Activated CD4-positive, alpha-beta memory T cell treated with anti-CD3 and anti-CD28 coated beads, Interleukin-2, amount 10 ng/mL, durations not matched to agents 7 days and 5 days (primary cell): Measurements from ENCODE around the gene ZSCAN23. TPM values are rescaled to one million over a fixed set of nuclear protein-coding genes. Genes with fewer than 3 reads are reported as not detected.
"Not testable (repeated sequence)": the region's sequence is repeated elsewhere in the genome, so short reads cannot be mapped to it uniquely, and the experiment has no call there.

Experiments
- CTCF ChIA-PET: fragments of 350-600 bp; sonication (Branson Sonifier 250); formaldehyde crosslinking; loops from one replicate; lab custom pipeline; 2021; ENCODE audit warnings: antibody characterized with exemption, inconsistent platforms; lab: Charles Lee
- POLR2A ChIA-PET: fragments of 350-600 bp; sonication (Branson Sonifier 250); formaldehyde crosslinking; loops from one replicate; lab custom pipeline; 2021; ENCODE audit warnings: antibody characterized with exemption; lab: Charles Lee
- DNase-seq: peaks from one replicate; pipeline ENCODE4 v3.0.0-alpha.2; 2020
- H3K27ac Mint-ChIP-seq: one replicate; pipeline ENCODE4 v1.8.0; 2021; ENCODE audit warnings: mild to moderate bottlenecking, mixed read lengths
- H3K27me3 Mint-ChIP-seq: one replicate; pipeline ENCODE4 v1.8.0; 2021; ENCODE audit warnings: mixed read lengths
- H3K36me3 Mint-ChIP-seq: one replicate; pipeline ENCODE4 v1.8.0; 2021; ENCODE audit warnings: low read depth, mixed read lengths
- H3K4me1 Mint-ChIP-seq: one replicate; pipeline ENCODE4 v1.8.0; 2021; ENCODE audit warnings: mixed read lengths
- H3K4me3 Mint-ChIP-seq: one replicate; pipeline ENCODE4 v1.8.0; 2021; ENCODE audit warnings: mild to moderate bottlenecking, mixed read lengths
- H3K9me3 Mint-ChIP-seq: one replicate; pipeline ENCODE4 v1.8.0; 2021; ENCODE audit warnings: mixed read lengths
- total RNA-seq, 2 experiments: library from RNA; stranded (reverse); gene quantifications; one replicate each; pipeline ENCODE4 v1.2.3, GENCODE V29; 2021

The ZSCAN23 gene
- total RNA-seq, 2 experiments from 2014 or later, result 0.38 to 0.45 TPM

GRCh38 chr6:28424163-28424562 is 19.1 kb downstream of the ZSCAN23 start:
- POLR2A ChIA-PET, result no interaction called here
- peaks cover 56% of the 10 kb centered on the region for H3K27me3 Mint-ChIP-seq

GRCh38 chr6:28423546-28423945 is 19.7 kb downstream of the ZSCAN23 start:
- H3K9me3 Mint-ChIP-seq, result no peaks in the 10 kb centered on the region
- ChIA-PET CTCF (no interaction called here), POLR2A (no interaction called here)
- H3K36me3 Mint-ChIP-seq, result no peaks in the 10 kb centered on the region
- no peak for DNase-seq
- no peak overlapping the region for H3K27ac Mint-ChIP-seq
- H3K4me3 Mint-ChIP-seq, result no peak overlapping the region
- peaks cover 54% of the 10 kb centered on the region for H3K27me3 Mint-ChIP-seq
- peaks cover 17% of the 10 kb centered on the region for H3K4me1 Mint-ChIP-seq

More at GRCh38 chr6:28424163-28424562, 19.1 kb downstream of the ZSCAN23 start:
- Mint-ChIP-seq H3K27ac (no peak overlapping the region), H3K4me1 (peaks cover 17% of the 10 kb centered on the region), H3K9me3 (no peaks in the 10 kb centered on the region), H3K36me3 (no peaks in the 10 kb centered on the region), H3K4me3 (no peak overlapping the region)
- DNase-seq, result no peak
- CTCF ChIA-PET, result no interaction called here

GRCh38 chr6:28413681-28414080 is 29.6 kb downstream of the ZSCAN23 start:
- Mint-ChIP-seq H3K9me3 (peaks cover 4% of the 10 kb centered on the region), H3K27ac (no peak overlapping the region), H3K36me3 (no peaks in the 10 kb centered on the region), H3K27me3 (peaks cover 39% of the 10 kb centered on the region), H3K4me3 (no peak overlapping the region), H3K4me1 (peaks cover 3% of the 10 kb centered on the region)
- ChIA-PET CTCF (no interaction called here), POLR2A (no interaction called here)
- DNase-seq, result no peak

GRCh38 chr6:28410767-28411166 is 32.5 kb downstream of the ZSCAN23 start:
- peaks cover 42% of the 10 kb centered on the region for H3K27me3 Mint-ChIP-seq
- peaks cover 14% of the 10 kb centered on the region for H3K4me1 Mint-ChIP-seq
- no peak overlapping the region for H3K4me3 Mint-ChIP-seq
- peaks cover 4% of the 10 kb centered on the region for H3K9me3 Mint-ChIP-seq
- CTCF ChIA-PET, result no interaction called here
- H3K27ac Mint-ChIP-seq, result no peak overlapping the region
- POLR2A ChIA-PET, result no interaction called here
- no peaks in the 10 kb centered on the region for H3K36me3 Mint-ChIP-seq
- DNase-seq, result no peak

GRCh38 chr6:28408076-28408802 is 35.1 kb downstream of the ZSCAN23 start:
- Mint-ChIP-seq H3K27ac (no peak overlapping the region), H3K27me3 (peaks cover 45% of the 10 kb centered on the region), H3K9me3 (peaks cover 4% of the 10 kb centered on the region), H3K4me1 (peaks cover 14% of the 10 kb centered on the region), H3K4me3 (no peak overlapping the region), H3K36me3 (no peaks in the 10 kb centered on the region)
- no peak for DNase-seq
- ChIA-PET POLR2A (no interaction called here), CTCF (no interaction called here)

- ChIA-PET POLR2A (no interaction called here), CTCF (no interaction called here)
- H3K4me3 Mint-ChIP-seq, result no peak overlapping the region
- DNase-seq, result no peak
- H3K9me3 Mint-ChIP-seq, result peaks cover 4% of the 10 kb centered on the region
- no peaks in the 10 kb centered on the region for H3K36me3 Mint-ChIP-seq
- H3K4me1 Mint-ChIP-seq, result peaks cover 14% of the 10 kb centered on the region
- H3K27ac Mint-ChIP-seq, result no peak overlapping the region
- peaks cover 54% of the 10 kb centered on the region for H3K27me3 Mint-ChIP-seq
Observed at GRCh38 chr6:28407401-28407800, 35.9 kb downstream of the ZSCAN23 start.

- H3K27ac Mint-ChIP-seq, H3K9me3 Mint-ChIP-seq, H3K36me3 Mint-ChIP-seq, POLR2A ChIA-PET, H3K4me3 Mint-ChIP-seq, DNase-seq, CTCF ChIA-PET: not testable (repeated sequence)
- Mint-ChIP-seq H3K27me3 (peaks cover 54% of the 10 kb centered on the region), H3K4me1 (peaks cover 20% of the 10 kb centered on the region)
Observed at GRCh38 chr6:28403923-28404322, 39.4 kb downstream of the ZSCAN23 start.

GRCh38 chr6:28402197-28402596 is 41.1 kb downstream of the ZSCAN23 start:
- DNase-seq, result no peak
- Mint-ChIP-seq H3K27ac (no peak overlapping the region), H3K27me3 (peaks cover 49% of the 10 kb centered on the region), H3K4me1 (peaks cover 22% of the 10 kb centered on the region), H3K4me3 (no peak overlapping the region), H3K9me3 (peaks cover 3% of the 10 kb centered on the region), H3K36me3 (peaks cover 16% of the 10 kb centered on the region)
- ChIA-PET CTCF (interaction anchor here (1.8 kb wide), 1 partner anchor 46 kb away, joined by 6 read pairs; no protein-coding TSS in a partner anchor), POLR2A (no interaction called here)

GRCh38 chr6:28401172-28401571 is 42.1 kb downstream of the ZSCAN23 start:
- H3K9me3 Mint-ChIP-seq, result peaks cover 3% of the 10 kb centered on the region
- no peak for DNase-seq
- POLR2A ChIA-PET, result interaction anchor here (0.6 kb wide), 1 partner anchor 490 kb away, joined by 3 read pairs; no protein-coding TSS in a partner anchor
- CTCF ChIA-PET, result no interaction called here
- no peak overlapping the region for H3K27ac Mint-ChIP-seq
- peaks cover 29% of the 10 kb centered on the region for H3K4me1 Mint-ChIP-seq
- H3K27me3 Mint-ChIP-seq, result peaks cover 47% of the 10 kb centered on the region
- peaks cover 25% of the 10 kb centered on the region for H3K36me3 Mint-ChIP-seq
- H3K4me3 Mint-ChIP-seq, result no peak overlapping the region

- Mint-ChIP-seq H3K27me3 (peaks cover 41% of the 10 kb centered on the region), H3K27ac (peak overlapping the region; percentile 77), H3K9me3 (peaks cover 3% of the 10 kb centered on the region), H3K36me3 (peaks cover 36% of the 10 kb centered on the region), H3K4me3 (peak overlapping the region; percentile 85), H3K4me1 (peaks cover 35% of the 10 kb centered on the region)
- POLR2A ChIA-PET, result no interaction called here
- CTCF ChIA-PET, result no interaction called here
- no peak for DNase-seq
Observed at GRCh38 chr6:28400122-28400451, 43.2 kb downstream of the ZSCAN23 start.

- peaks cover 37% of the 10 kb centered on the region for H3K36me3 Mint-ChIP-seq
- POLR2A ChIA-PET, result interaction anchor here (1.1 kb wide), 1 partner anchor 258 kb away, joined by 7 read pairs; the partner anchor contains the start of gene ZKSCAN8
- DNase-seq, result peak; percentile 83
- H3K4me3 Mint-ChIP-seq, result peak within 1 kb of the TSS; percentile 85
- H3K27ac Mint-ChIP-seq, result peak within 1 kb of the TSS; percentile 77
- peaks cover 38% of the 10 kb centered on the region for H3K4me1 Mint-ChIP-seq
- CTCF ChIA-PET, result interaction anchor here (1.3 kb wide), 1 partner anchor 132 kb away, joined by 3 read pairs; no protein-coding TSS in a partner anchor
- peaks cover 3% of the 10 kb centered on the region for H3K9me3 Mint-ChIP-seq
- peaks cover 39% of the 10 kb centered on the region for H3K27me3 Mint-ChIP-seq
Observed at GRCh38 chr6:28399350-28400121, 43.8 kb downstream of the ZSCAN23 start, which contains the start of gene ZSCAN12. Gene ZSCAN12 (minus strand): TSS chr6:28399747. CDS start chr6:28398405, 1,342 bp downstream.

- Mint-ChIP-seq H3K36me3 (peaks cover 66% of the 10 kb centered on the region), H3K4me1 (peaks cover 40% of the 10 kb centered on the region)
- POLR2A ChIA-PET, result interaction anchor here (1.2 kb wide), 1 partner anchor 558 kb away, joined by 3 read pairs; a partner anchor contains a TSS
Observed at GRCh38 chr6:28395918-28396317, 47.4 kb downstream of the ZSCAN23 start.

More at GRCh38 chr6:28395918-28396317, 47.4 kb downstream of the ZSCAN23 start:
- H3K27me3 Mint-ChIP-seq, result peaks cover 7% of the 10 kb centered on the region
- no peak overlapping the region for H3K27ac Mint-ChIP-seq
- DNase-seq, result no peak
- no peak overlapping the region for H3K4me3 Mint-ChIP-seq
- H3K9me3 Mint-ChIP-seq, result peaks cover 11% of the 10 kb centered on the region
- CTCF ChIA-PET, result no interaction called here
